CD4-positive, alpha-beta T cell (primary cell): Measurements from ENCODE around the gene HOXC11. TPM values are rescaled to one million over a fixed set of nuclear protein-coding genes. Genes with fewer than 3 reads are reported as not detected.

Source experiments
- ATAC-seq: fragments of 200-7000 bp; cut with Tn5 transposase; one replicate; pipeline ENCODE4 v1.10.0; 2022; ENCODE audit warnings: mild to moderate bottlenecking; ENCODE audit not compliant: poor library complexity
- CTCF ChIA-PET: fragments of 350-600 bp; sonication (Branson Sonifier 250); formaldehyde crosslinking; loops from one replicate; lab custom pipeline; 2021; ENCODE audit warnings: antibody characterized with exemption, inconsistent platforms; lab: Charles Lee
- POLR2A ChIA-PET: fragments of 350-600 bp; sonication (Branson Sonifier 250); formaldehyde crosslinking; loops from one replicate; lab custom pipeline; 2021; ENCODE audit warnings: antibody characterized with exemption, inconsistent platforms; lab: Charles Lee
- DNase-seq, 14 experiments: peaks; one replicate each; pipeline ENCODE4 v3.0.0-alpha.2; 2013 to 2020; ENCODE audit warnings: mixed read lengths in 2 of 14
- H3K27ac ChIP-seq, 2 donors: one replicate each; pipeline versions ENCODE4 v1.5.1 to v1.7.0; 2013; ENCODE audit warnings: low read length in 2 of 2, low read depth in 1 of 2, mild to moderate bottlenecking in 1 of 2
- H3K27me3 ChIP-seq, 2 experiments: 1 replicate in 1 of 2; 2 replicates in 1 of 2; pipeline versions ENCODE4 v1.6.1 to v1.7.0; 2013; ENCODE audit warnings: low read length in 2 of 2, control low read depth in 1 of 2, mild to moderate bottlenecking in 1 of 2, moderate library complexity in 1 of 2; ENCODE audit not compliant: insufficient read depth in 2 of 2, control insufficient read depth in 1 of 2
- H3K36me3 ChIP-seq: one replicate; pipeline ENCODE4 v1.6.1; 2013; ENCODE audit warnings: low read length, control low read depth; ENCODE audit not compliant: insufficient read depth
- H3K4me1 ChIP-seq: one replicate; pipeline ENCODE4 v1.6.1; 2013; ENCODE audit warnings: low read length, control low read depth; ENCODE audit not compliant: insufficient read depth
- H3K4me3 ChIP-seq: one replicate; pipeline ENCODE4 v1.5.1; 2013; ENCODE audit warnings: mild to moderate bottlenecking, low read length, moderate library complexity
- H3K9me3 ChIP-seq, 2 experiments: 1 replicate in 1 of 2; 2 replicates in 1 of 2; pipeline versions ENCODE4 v1.6.1 to v1.7.0; 2013; ENCODE audit warnings: low read length in 2 of 2, mild to moderate bottlenecking in 2 of 2, control low read depth in 1 of 2, moderate library complexity in 1 of 2; ENCODE audit not compliant: control insufficient read depth in 1 of 2, insufficient read depth in 1 of 2
- H3K27ac Mint-ChIP-seq: one replicate; pipeline ENCODE4 v1.8.0; 2020; ENCODE audit warnings: mixed read lengths
- H3K27me3 Mint-ChIP-seq: one replicate; pipeline ENCODE4 v1.8.0; 2021; ENCODE audit warnings: mixed read lengths
- H3K36me3 Mint-ChIP-seq: one replicate; pipeline ENCODE4 v1.8.0; 2021; ENCODE audit warnings: low read depth, mixed read lengths
- H3K4me1 Mint-ChIP-seq: one replicate; pipeline ENCODE4 v1.8.0; 2021; ENCODE audit warnings: low read depth, mixed read lengths
- H3K4me3 Mint-ChIP-seq: one replicate; pipeline ENCODE4 v1.8.0; 2020; ENCODE audit warnings: mild to moderate bottlenecking, mixed read lengths
- H3K9me3 Mint-ChIP-seq: one replicate; pipeline ENCODE4 v1.8.0; 2020; ENCODE audit warnings: mixed read lengths
- CTCF ChIP-seq: fragments of 200-600 bp; IDR thresholded peaks from one replicate; pipeline ENCODE4 v1.8.0; 2022; ENCODE audit warnings: antibody characterized with exemption, mild to moderate bottlenecking
- intact Hi-C, 2 experiments: fragments of 100-400 bp; cut with DNase I in 1 of 2; cut with micrococcal nuclease in 1 of 2; formaldehyde crosslinking; loops; one replicate each; pipeline versions ENCODE4 v1.15.1 to v1.9.0; 2023 to 2025; cut with DNase I, micrococcal nuclease
- microRNA-seq: library from miRNA; unstranded; fragments of <30 nt; microRNA quantifications from one replicate; pipeline ENCODE4 v1.2.0, GENCODE V29; 2021; ENCODE audit warnings: borderline microRNAs expressed, borderline replicate concordance
- total RNA-seq, 174 experiments: library from RNA in 2 of 174; stranded (reverse) in 2 of 174; gene quantifications; one replicate each; pipeline ENCODE4 v1.2.3 and lab custom pipeline; 2021 to 2026

The HOXC11 gene
- total RNA-seq, 2 experiments from 2014 or later, result not detected

GRCh38 chr12:54026640-54027441 lies 53.9 kb downstream of the HOXC11 start:
- Histone ChIP-seq H3K4me3 (no peak overlapping the region), H3K27ac (no peak overlapping the region), H3K4me1 (peaks cover 24% of the 10 kb centered on the region), H3K36me3 (no peaks in the 10 kb centered on the region), H3K27me3 (peaks cover 90 to 98% of the 10 kb centered on the region in 2 experiments), H3K9me3 (peaks cover 0 to 24% of the 10 kb centered on the region in 2 experiments)
- Mint-ChIP-seq H3K36me3 (no peaks in the 10 kb centered on the region), H3K27ac (no peak overlapping the region), H3K9me3 (no peaks in the 10 kb centered on the region), H3K4me1 (peaks cover 25% of the 10 kb centered on the region), H3K27me3 (peaks cover 99% of the 10 kb centered on the region), H3K4me3 (peak overlapping the region; percentile 21)
- ATAC-seq (no peak), DNase-seq (no peak)
- ChIA-PET POLR2A (interaction anchor here (1.4 kb wide), 1 partner anchor 9 kb away, joined by 3 read pairs; no protein-coding TSS in a partner anchor), CTCF (interaction anchor here (0.8 to 1.5 kb wide), 3 partner anchors 21 to 174 kb away, joined by 3 to 4 read pairs (median 4); no protein-coding TSS in a partner anchor)
- TF ChIP-seq CTCF, result no peak
- intact Hi-C loops, result no loop called here

Small RNAs within 50 kb of the gene (microRNA-seq; reads per million reads assigned to microRNA genes)
- 1.0 reads per million for gene MIR196A2

Other genes with a start within 250 kb of the HOXC11 start
- 10 to 100 TPM; 66.8 to 69.3 TPM for gene CALCOCO1, start 245.7 kb upstream of the HOXC11 start, total RNA-seq
- gene CISTR, start 221.1 kb upstream of the HOXC11 start, total RNA-seq, result not detected
- not detected for gene HOXC13, start 34.3 kb upstream of the HOXC11 start, total RNA-seq
- not detected for gene HOXC12, start 18.2 kb upstream of the HOXC11 start, total RNA-seq
- not detected for gene HOTAIR, start 1.8 kb downstream of the HOXC11 start, total RNA-seq
- not detected for gene HOXC10, start 12.0 kb downstream of the HOXC11 start, total RNA-seq
- not detected for gene HOXC9, start 27.0 kb downstream of the HOXC11 start, total RNA-seq
- gene HOXC8, start 35.9 kb downstream of the HOXC11 start, total RNA-seq, result not detected
- not detected for gene HOXC6, start 55.3 kb downstream of the HOXC11 start, total RNA-seq
- not detected for gene HOXC5, start 59.9 kb downstream of the HOXC11 start, total RNA-seq
- not detected for gene HOXC4, start 80.7 kb downstream of the HOXC11 start, total RNA-seq
- 1 to 10 TPM; 2.4 to 3.7 TPM for gene SMUG1, start 215.9 kb downstream of the HOXC11 start, total RNA-seq